MG63 (cell line): ENCODE results near the gene ATG10. TPM values are rescaled to one million over a fixed set of nuclear protein-coding genes. Genes with fewer than 3 reads are reported as not detected.
"Not testable (repeated sequence)": the region's sequence is repeated elsewhere in the genome, so short reads cannot be mapped to it uniquely, and the experiment has no call there.

Source experiments
- DNase-seq: peaks from one replicate; pipeline ENCODE4 v3.0.0-alpha.2; 2020
- H3K27me3 ChIP-seq: fragments of 250-450 bp; sonication (Bioruptor Pico); 2 replicates; pipeline ENCODE4 v1.5.1; 2020; ENCODE audit warnings: mild to moderate bottlenecking, moderate library complexity
- H3K36me3 ChIP-seq: fragments of 250-450 bp; sonication (Bioruptor Pico); 2 replicates; pipeline ENCODE4 v1.5.1; 2020; ENCODE audit warnings: mild to moderate bottlenecking, moderate library complexity
- H3K4me3 ChIP-seq: fragments of 250-450 bp; sonication (Bioruptor Pico); 2 replicates; pipeline ENCODE4 v1.5.1; 2020; ENCODE audit warnings: mild to moderate bottlenecking, moderate library complexity
- H3K9me3 ChIP-seq: fragments of 250-450 bp; sonication (Bioruptor Pico); 2 replicates; pipeline ENCODE4 v1.5.1; 2020; ENCODE audit warnings: mild to moderate bottlenecking, moderate library complexity
- total RNA-seq: library from RNA; depleted of rRNA; stranded (reverse); fragments of >200 nt; shearing (Covaris generic); gene quantifications from 2 replicates; pipeline ENCODE4 v1.2.3, GENCODE V29; 2014; ENCODE audit warnings: low replicate concordance

ATG10 gene
- total RNA-seq, 1 experiment from 2014 or later, result 3.1 TPM

- peaks cover 2% of the 10 kb centered on the region; the same call in 1 of the 2 replicates for H3K9me3 ChIP-seq
- H3K27me3 ChIP-seq, result no peaks in the 10 kb centered on the region
- no peak overlapping the region for H3K4me3 ChIP-seq
- no peaks in the 10 kb centered on the region for H3K36me3 ChIP-seq
- no peak for DNase-seq
Measured at GRCh38 chr5:82130602-82131001, 158.8 kb downstream of the ATG10 start.

- Histone ChIP-seq H3K9me3 (peaks cover 6% of the 10 kb centered on the region; the same call in 1 of the 2 replicates), H3K4me3 (no peak overlapping the region), H3K36me3 (no peaks in the 10 kb centered on the region), H3K27me3 (no peaks in the 10 kb centered on the region)
- no peak for DNase-seq
Measured at GRCh38 chr5:82137205-82137604, 165.4 kb downstream of the ATG10 start.

GRCh38 chr5:82139837-82140236 is 168.0 kb downstream of the ATG10 start:
- not testable (repeated sequence) for H3K27me3 ChIP-seq, H3K4me3 ChIP-seq, DNase-seq, H3K36me3 ChIP-seq, H3K9me3 ChIP-seq

- Histone ChIP-seq H3K36me3 (no peaks in the 10 kb centered on the region), H3K9me3 (no peaks in the 10 kb centered on the region), H3K27me3 (no peaks in the 10 kb centered on the region), H3K4me3 (no peak overlapping the region)
- DNase-seq, result no peak
Measured at GRCh38 chr5:82142217-82142841, 170.5 kb downstream of the ATG10 start.

GRCh38 chr5:82142928-82143577 is 171.2 kb downstream of the ATG10 start:
- no peak for DNase-seq

GRCh38 chr5:82147860-82148573 is 176.2 kb downstream of the ATG10 start:
- no peak for DNase-seq
- Histone ChIP-seq H3K4me3 (no peak overlapping the region), H3K27me3 (no peaks in the 10 kb centered on the region), H3K36me3 (no peaks in the 10 kb centered on the region), H3K9me3 (no peaks in the 10 kb centered on the region)

More at GRCh38 chr5:82142928-82143577, 171.2 kb downstream of the ATG10 start:
- Histone ChIP-seq H3K36me3 (no peaks in the 10 kb centered on the region), H3K9me3 (no peaks in the 10 kb centered on the region), H3K4me3 (no peak overlapping the region), H3K27me3 (no peaks in the 10 kb centered on the region)

- no peak overlapping the region for H3K4me3 ChIP-seq
- no peaks in the 10 kb centered on the region for H3K9me3 ChIP-seq
- DNase-seq, result no peak
- H3K36me3 ChIP-seq, result no peaks in the 10 kb centered on the region
- no peaks in the 10 kb centered on the region for H3K27me3 ChIP-seq
Measured at GRCh38 chr5:82149434-82149833, 177.6 kb downstream of the ATG10 start.

GRCh38 chr5:82150559-82150958 is 178.7 kb downstream of the ATG10 start:
- Histone ChIP-seq H3K4me3 (no peak overlapping the region), H3K36me3 (no peaks in the 10 kb centered on the region), H3K9me3 (no peaks in the 10 kb centered on the region), H3K27me3 (no peaks in the 10 kb centered on the region)
- no peak for DNase-seq

- H3K4me3 ChIP-seq, result no peak overlapping the region
- no peaks in the 10 kb centered on the region for H3K36me3 ChIP-seq
- H3K27me3 ChIP-seq, result no peaks in the 10 kb centered on the region
- DNase-seq, result no peak
- no peaks in the 10 kb centered on the region for H3K9me3 ChIP-seq
Measured at GRCh38 chr5:82151204-82151603, 179.4 kb downstream of the ATG10 start.

- no peak for DNase-seq
- H3K36me3 ChIP-seq, result no peaks in the 10 kb centered on the region
- H3K9me3 ChIP-seq, result no peaks in the 10 kb centered on the region
Measured at GRCh38 chr5:82151662-82152061, 179.8 kb downstream of the ATG10 start.

GRCh38 chr5:82152978-82153481 is 181.2 kb downstream of the ATG10 start:
- Histone ChIP-seq H3K36me3 (no peaks in the 10 kb centered on the region), H3K27me3 (no peaks in the 10 kb centered on the region), H3K4me3 (no peak overlapping the region), H3K9me3 (no peaks in the 10 kb centered on the region)
- no peak for DNase-seq

More at GRCh38 chr5:82151662-82152061, 179.8 kb downstream of the ATG10 start:
- H3K27me3 ChIP-seq, result no peaks in the 10 kb centered on the region
- no peak overlapping the region for H3K4me3 ChIP-seq

- Histone ChIP-seq H3K36me3 (no peaks in the 10 kb centered on the region), H3K27me3 (no peaks in the 10 kb centered on the region), H3K4me3 (no peak overlapping the region), H3K9me3 (no peaks in the 10 kb centered on the region)
- no peak for DNase-seq
Measured at GRCh38 chr5:82154776-82155175, 183.0 kb downstream of the ATG10 start.

GRCh38 chr5:82155305-82155704 is 183.5 kb downstream of the ATG10 start:
- Histone ChIP-seq H3K27me3 (no peaks in the 10 kb centered on the region), H3K4me3 (no peak overlapping the region), H3K36me3 (no peaks in the 10 kb centered on the region), H3K9me3 (no peaks in the 10 kb centered on the region)
- DNase-seq, result no peak

GRCh38 chr5:82156874-82157273 is 185.1 kb downstream of the ATG10 start:
- no peaks in the 10 kb centered on the region for H3K9me3 ChIP-seq
- H3K36me3 ChIP-seq, result no peaks in the 10 kb centered on the region
- H3K4me3 ChIP-seq, result no peak overlapping the region
- DNase-seq, result no peak
- no peaks in the 10 kb centered on the region for H3K27me3 ChIP-seq

GRCh38 chr5:82158755-82159413 is 187.1 kb downstream of the ATG10 start:
- DNase-seq, result peak; percentile 11
- H3K36me3 ChIP-seq, result no peaks in the 10 kb centered on the region
- H3K9me3 ChIP-seq, result no peaks in the 10 kb centered on the region
- no peak overlapping the region for H3K4me3 ChIP-seq
- no peaks in the 10 kb centered on the region for H3K27me3 ChIP-seq

GRCh38 chr5:82160948-82161347 is 189.1 kb downstream of the ATG10 start:
- Histone ChIP-seq H3K27me3 (no peaks in the 10 kb centered on the region), H3K36me3 (no peaks in the 10 kb centered on the region), H3K9me3 (no peaks in the 10 kb centered on the region), H3K4me3 (no peak overlapping the region)
- DNase-seq, result no peak

GRCh38 chr5:82162573-82162972 is 190.8 kb downstream of the ATG10 start:
- Histone ChIP-seq H3K36me3 (no peaks in the 10 kb centered on the region), H3K4me3 (no peak overlapping the region), H3K9me3 (no peaks in the 10 kb centered on the region), H3K27me3 (no peaks in the 10 kb centered on the region)
- no peak for DNase-seq
